ENCODE data around the gene KCNG2. TPM values are rescaled to one million over a fixed set of nuclear protein-coding genes. Genes with fewer than 3 reads are reported as not detected.

Gene KCNG2
- total and polyA plus RNA-seq, 12 donors = 0.16 to 0.79 (median 0.24) TPM; not detected in 7

DNA sequence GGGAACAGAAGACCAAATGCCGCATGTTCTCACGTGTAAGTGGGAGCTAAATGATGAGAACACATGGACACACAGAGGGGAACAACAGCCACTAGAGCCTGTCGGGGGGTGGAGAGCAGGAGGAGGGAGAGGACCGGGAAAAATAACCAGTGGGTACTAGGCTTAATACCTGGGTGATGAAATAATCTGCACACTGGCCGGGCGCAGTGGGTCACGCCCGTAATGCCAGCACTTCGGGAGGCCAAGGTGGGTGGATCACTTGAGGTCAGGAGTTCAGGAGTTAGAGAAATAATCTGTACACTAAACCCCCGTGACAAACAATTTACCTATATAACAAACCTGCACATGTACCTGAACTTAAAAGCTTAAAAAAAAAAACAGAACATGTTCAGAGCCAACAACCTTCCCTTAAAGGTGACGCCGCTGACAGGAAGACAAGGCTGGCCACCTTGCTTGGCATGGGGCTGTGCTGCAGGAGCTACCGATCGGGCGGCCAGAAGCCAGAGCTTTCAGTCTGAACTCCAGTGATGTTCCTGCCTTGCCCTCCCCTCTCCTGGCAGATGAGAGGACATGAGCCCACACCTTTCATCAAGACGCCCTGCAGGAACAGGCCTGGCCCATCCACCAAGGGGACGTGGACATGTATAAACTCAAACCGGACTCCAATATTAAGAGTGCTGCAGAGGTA lies 142.5 kb downstream of the KCNG2 start:
- ATAC-seq (no peak), DNase-seq (no peak)
- Histone ChIP-seq H3K36me3 (peaks cover 0 to 77% (median 14%) of the 10 kb centered on the region in 9 donors), H3K27me3 (no peaks in the 10 kb centered on the region), H3K27ac (no peak overlapping the region), H3K4me1 (peaks cover 8 to 57% (median 18%) of the 10 kb centered on the region in 9 donors), H3K4me3 (no peak overlapping the region), H3K9me3 (peaks cover 0 to 10% (median 0%) of the 10 kb centered on the region in 11 donors)
- intact Hi-C loops (cut with DNase I) = loop anchor here in 1 of 10 donors (10.0 kb wide), 1 partner anchor 95 kb away; the partner anchor contains the start of gene RBFA
- WGBS, 2 donors = 96 to 98% methylated on average over 18 of the region's 18 CpGs
- TF ChIP-seq, protein P1, sequence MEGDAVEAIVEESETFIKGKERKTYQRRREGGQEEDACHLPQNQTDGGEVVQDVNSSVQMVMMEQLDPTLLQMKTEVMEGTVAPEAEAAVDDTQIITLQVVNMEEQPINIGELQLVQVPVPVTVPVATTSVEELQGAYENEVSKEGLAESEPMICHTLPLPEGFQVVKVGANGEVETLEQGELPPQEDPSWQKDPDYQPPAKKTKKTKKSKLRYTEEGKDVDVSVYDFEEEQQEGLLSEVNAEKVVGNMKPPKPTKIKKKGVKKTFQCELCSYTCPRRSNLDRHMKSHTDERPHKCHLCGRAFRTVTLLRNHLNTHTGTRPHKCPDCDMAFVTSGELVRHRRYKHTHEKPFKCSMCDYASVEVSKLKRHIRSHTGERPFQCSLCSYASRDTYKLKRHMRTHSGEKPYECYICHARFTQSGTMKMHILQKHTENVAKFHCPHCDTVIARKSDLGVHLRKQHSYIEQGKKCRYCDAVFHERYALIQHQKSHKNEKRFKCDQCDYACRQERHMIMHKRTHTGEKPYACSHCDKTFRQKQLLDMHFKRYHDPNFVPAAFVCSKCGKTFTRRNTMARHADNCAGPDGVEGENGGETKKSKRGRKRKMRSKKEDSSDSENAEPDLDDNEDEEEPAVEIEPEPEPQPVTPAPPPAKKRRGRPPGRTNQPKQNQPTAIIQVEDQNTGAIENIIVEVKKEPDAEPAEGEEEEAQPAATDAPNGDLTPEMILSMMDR (IDR thresholded peaks at IDR 0.05) = no peak

DNA sequence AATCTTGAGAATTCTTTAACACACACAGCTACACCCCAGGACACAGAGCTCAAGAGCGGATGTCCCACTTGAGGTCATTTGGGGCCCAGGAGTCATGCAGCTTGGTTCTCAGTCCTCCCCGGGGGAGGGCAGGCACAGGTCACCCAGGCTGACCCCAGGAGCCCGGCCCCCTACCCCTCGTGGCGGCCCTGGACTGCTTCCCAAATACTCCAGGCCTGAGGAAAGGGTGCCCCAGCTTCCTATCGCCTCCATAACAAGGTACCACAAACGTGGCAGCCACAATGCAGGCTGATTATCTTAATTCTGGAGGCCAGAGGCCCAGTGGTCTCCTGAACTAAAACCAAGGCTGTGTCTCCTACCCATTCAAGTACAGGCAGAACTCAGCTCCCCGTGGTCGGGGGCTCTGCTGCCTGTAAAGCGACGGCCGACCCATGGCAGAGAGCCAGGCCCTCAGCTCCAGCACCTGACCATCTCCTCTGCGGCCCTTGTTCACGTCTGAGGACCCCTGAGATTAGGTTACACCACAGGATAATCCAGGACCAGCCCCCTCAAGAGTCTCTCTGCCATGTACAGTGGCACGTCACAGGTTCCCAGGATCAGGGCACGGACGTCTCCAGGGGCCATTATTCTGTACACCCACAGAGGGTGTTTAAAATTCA lies 143.2 kb downstream of the KCNG2 start:
- Histone ChIP-seq H3K27me3 (no peaks in the 10 kb centered on the region), H3K36me3 (peaks cover 0 to 71% (median 14%) of the 10 kb centered on the region in 9 donors), H3K4me3 (no peak overlapping the region), H3K4me1 (peaks cover 8 to 63% (median 20%) of the 10 kb centered on the region in 9 donors), H3K27ac (no peak overlapping the region), H3K9me3 (peaks cover 0 to 3% (median 0%) of the 10 kb centered on the region in 11 donors)
- ATAC-seq (no peak), DNase-seq (no peak)
- WGBS, 2 donors = 82 to 89% methylated on average over 17 of the region's 17 CpGs
- intact Hi-C loops (cut with DNase I) = loop anchor here in 1 of 10 donors (10.0 kb wide), 1 partner anchor 94 kb away; the partner anchor contains the start of gene RBFA
- TF ChIP-seq, protein P1 (IDR thresholded peaks at IDR 0.05) = no peak

DNA sequence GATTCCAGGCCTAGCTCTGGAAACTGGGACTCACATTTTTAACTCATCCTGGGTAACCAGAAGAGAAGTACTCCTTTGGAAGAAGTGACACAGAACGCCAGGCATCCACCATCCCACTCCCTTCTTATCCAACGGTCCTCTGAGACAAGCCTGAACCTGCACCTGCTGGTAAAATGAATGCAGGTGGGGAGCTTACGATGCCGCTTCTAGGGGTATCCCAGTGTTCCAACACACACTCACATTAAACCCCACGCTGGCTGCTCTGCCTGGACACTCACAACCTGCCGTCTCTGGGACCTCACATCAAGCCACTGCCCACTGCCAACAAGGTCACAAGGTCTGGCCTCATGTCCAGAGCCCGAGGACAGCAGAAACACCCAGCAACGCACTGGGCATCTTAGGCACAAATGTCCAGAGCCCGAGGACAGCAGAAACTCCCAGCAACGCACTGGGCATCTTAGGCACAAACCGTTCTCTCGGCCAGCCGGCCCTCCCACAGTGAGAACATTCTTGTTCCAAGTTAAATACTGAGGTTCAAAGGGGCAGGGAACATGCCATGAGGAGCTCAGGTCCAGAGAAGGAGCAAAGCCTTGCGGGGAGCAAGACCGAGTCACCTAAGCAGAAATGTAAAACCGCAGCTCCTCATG lies 143.9 kb downstream of the KCNG2 start:
- Histone ChIP-seq H3K4me3 (no peak overlapping the region), H3K27me3 (no peaks in the 10 kb centered on the region), H3K4me1 (peaks cover 8 to 70% (median 24%) of the 10 kb centered on the region in 9 donors), H3K27ac (no peak overlapping the region), H3K36me3 (peaks cover 0 to 69% (median 14%) of the 10 kb centered on the region in 9 donors), H3K9me3 (no peaks in the 10 kb centered on the region)
- intact Hi-C loops (cut with DNase I) = loop anchor here in 1 of 10 donors (10.0 kb wide), 1 partner anchor 93 kb away; the partner anchor contains the start of gene RBFA
- ATAC-seq (no peak), DNase-seq (no peak)
- TF ChIP-seq, protein P1 (IDR thresholded peaks at IDR 0.05) = no peak
- WGBS, 2 donors = 88 to 93% methylated on average over 16 of the region's 16 CpGs

DNA sequence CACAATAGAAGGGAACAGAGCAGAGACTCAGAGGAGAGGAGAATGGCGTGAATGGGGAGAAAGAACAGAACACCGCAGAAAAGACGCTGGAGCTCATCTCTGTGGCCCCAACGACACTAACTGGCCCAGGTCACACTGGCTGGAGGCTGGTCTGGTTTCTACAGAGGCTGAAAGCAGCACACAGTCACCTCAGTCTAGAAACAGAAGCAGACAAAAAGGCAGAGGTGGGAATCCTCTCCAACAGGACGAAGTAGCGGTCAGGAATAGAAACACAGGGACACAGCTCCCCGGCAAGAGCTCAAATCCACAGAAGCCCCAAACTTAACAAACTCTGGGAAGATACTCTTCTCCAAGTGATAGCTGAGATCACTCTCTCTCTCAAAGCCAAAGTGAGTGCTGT lies 144.5 kb downstream of the KCNG2 start:
- peaks cover 0 to 73% (median 18%) of the 10 kb centered on the region in 9 donors for H3K36me3 ChIP-seq
- ATAC-seq = no peak

More for the DNA sequence above, 144.5 kb downstream of the KCNG2 start:
- Histone ChIP-seq H3K27ac (no peak overlapping the region), H3K9me3 (no peaks in the 10 kb centered on the region), H3K27me3 (no peaks in the 10 kb centered on the region), H3K4me3 (no peak overlapping the region), H3K4me1 (peaks cover 8 to 76% (median 31%) of the 10 kb centered on the region in 9 donors)
- DNase-seq = no peak
- 80 to 83% methylated on average over 7 of the region's 7 CpGs for WGBS, 2 donors
- intact Hi-C loops (cut with DNase I) = loop anchor here in 1 of 10 donors (10.0 kb wide), 1 partner anchor 93 kb away; the partner anchor contains the start of gene RBFA
- TF ChIP-seq, protein P1 (IDR thresholded peaks at IDR 0.05) = no peak
